IMR-90 (cell line): ENCODE measurements around the gene DPP6. TPM values are rescaled to one million over a fixed set of nuclear protein-coding genes. Genes with fewer than 3 reads are reported as not detected.

Source experiments
- ATAC-seq: fragments of 200-7000 bp; cut with Tn5 transposase; 2 replicates; pipeline ENCODE4 v1.9.1; 2020; ENCODE audit warnings: low read depth, mild to moderate bottlenecking, moderate library complexity
- BruUV-seq: library from RNA; stranded (reverse); fragments of 400-500 nt; replicated peaks from 2 replicates; lab custom pipeline; 2021; lab: Mats Ljungman, UMichigan
- CTCF ChIA-PET: fragments of 300-600 bp; formaldehyde crosslinking; extraction: SDS; loops from one replicate; lab custom pipeline; 2021; ENCODE audit warnings: antibody characterized with exemption; lab: Yijun Ruan, JAX
- POLR2A ChIA-PET: fragments of 300-600 bp; sonication (Branson Sonifier 250); formaldehyde crosslinking; loops from one replicate; lab custom pipeline; 2022; ENCODE audit warnings: antibody characterized with exemption; ENCODE audit not compliant: unreplicated experiment; lab: Charles Lee
- DNase-seq: peaks from one replicate; pipeline ENCODE4 v3.0.0; 2013
- H2AFZ ChIP-seq: replicated peaks from 2 replicates; pipeline ENCODE3; 2013; ENCODE audit warnings: low read length, mild to moderate bottlenecking; ENCODE audit not compliant: poor library complexity
- H2AK5ac ChIP-seq: 2 replicates; pipeline ENCODE4 v1.6.1; 2013; ENCODE audit warnings: low read depth, low read length, inconsistent platforms
- H2AK9ac ChIP-seq: replicated peaks from 2 replicates; pipeline ENCODE3; 2013; ENCODE audit warnings: mild to moderate bottlenecking, low read depth, low read length, moderate library complexity; ENCODE audit not compliant: poor library complexity
- H2BK120ac ChIP-seq: 2 replicates; pipeline ENCODE4 v1.6.1; 2013; ENCODE audit warnings: low read depth, low read length, inconsistent platforms
- H2BK15ac ChIP-seq: 3 replicates; pipeline ENCODE4 v1.6.1; 2013; ENCODE audit warnings: low read depth, low read length, inconsistent platforms
- H2BK20ac ChIP-seq: 2 replicates; pipeline ENCODE4 v1.6.1; 2013; ENCODE audit warnings: low read depth, mild to moderate bottlenecking, inconsistent platforms, low read length, moderate library complexity
- H2BK5ac ChIP-seq: 2 replicates; pipeline ENCODE4 v1.6.1; 2013; ENCODE audit warnings: mild to moderate bottlenecking, low read depth, low read length, inconsistent platforms; ENCODE audit not compliant: poor library complexity, severe bottlenecking
- H3K14ac ChIP-seq: replicated peaks from 2 replicates; pipeline ENCODE4 v1.6.1; 2013; ENCODE audit warnings: low read depth, low read length, inconsistent platforms
- H3K18ac ChIP-seq: 2 replicates; pipeline ENCODE4 v1.6.1; 2013; ENCODE audit warnings: low read depth, low read length, control low read depth
- H3K23ac ChIP-seq: 2 replicates; pipeline ENCODE4 v1.6.1; 2013; ENCODE audit warnings: low read depth, low read length, inconsistent platforms
- H3K27ac ChIP-seq: 2 replicates; pipeline ENCODE4 v1.5.1; 2013; ENCODE audit warnings: mild to moderate bottlenecking, control low read depth, low read length; ENCODE audit not compliant: insufficient read depth
- H3K27me3 ChIP-seq: 2 replicates; pipeline ENCODE4 v1.6.1; 2013; ENCODE audit warnings: low read length; ENCODE audit not compliant: control insufficient read depth, insufficient read depth
- H3K36me3 ChIP-seq: 2 replicates; pipeline ENCODE4 v1.6.1; 2013; ENCODE audit warnings: low read length, mixed read lengths; ENCODE audit not compliant: control insufficient read depth, insufficient read depth
- H3K4ac ChIP-seq: 2 replicates; pipeline ENCODE4 v1.6.1; 2013; ENCODE audit warnings: low read depth, low read length, inconsistent platforms
- H3K4me1 ChIP-seq: 2 replicates; pipeline ENCODE4 v1.6.1; 2013; ENCODE audit warnings: low read length, mixed read lengths; ENCODE audit not compliant: control insufficient read depth, insufficient read depth
- H3K4me2 ChIP-seq: 2 replicates; pipeline ENCODE4 v1.6.1; 2013; ENCODE audit warnings: low read depth, mild to moderate bottlenecking, control low read depth, low read length, moderate library complexity
- H3K4me3 ChIP-seq: 2 replicates; pipeline ENCODE4 v1.5.1; 2013; ENCODE audit warnings: low read depth, mild to moderate bottlenecking, control low read depth, low read length, moderate library complexity; ENCODE audit not compliant: insufficient read depth
- H3K56ac ChIP-seq: 2 replicates; pipeline ENCODE4 v1.6.1; 2013; ENCODE audit warnings: low read length, inconsistent platforms; ENCODE audit not compliant: insufficient read depth; ENCODE audit errors: extremely low read depth
- H3K79me1 ChIP-seq, 2 experiments: 2 replicates each; pipeline ENCODE4 v1.6.1; 2013; ENCODE audit warnings: low read length in 2 of 2, inconsistent platforms in 1 of 2, low read depth in 1 of 2
- H3K9ac ChIP-seq: 2 replicates; pipeline ENCODE4 v1.6.1; 2013; ENCODE audit warnings: low read depth, low read length, control low read depth
- H3K9me1 ChIP-seq: 2 replicates; pipeline ENCODE4 v1.6.1; 2013; ENCODE audit warnings: low read length, inconsistent platforms; ENCODE audit not compliant: insufficient read depth
- H3K9me3 ChIP-seq: 2 replicates; pipeline ENCODE4 v1.6.1; 2013; ENCODE audit warnings: low read length; ENCODE audit not compliant: control insufficient read depth, insufficient read depth
- H4K20me1 ChIP-seq: 2 replicates; pipeline ENCODE4 v1.6.1; 2013; ENCODE audit warnings: low read length, inconsistent platforms; ENCODE audit not compliant: insufficient read depth
- H4K5ac ChIP-seq: 2 replicates; pipeline ENCODE4 v1.6.1; 2013; ENCODE audit warnings: mild to moderate bottlenecking, low read depth, low read length, control low read depth
- H4K8ac ChIP-seq, 2 experiments: 2 replicates each; pipeline ENCODE4 v1.6.1; 2013; ENCODE audit warnings: low read depth in 2 of 2, low read length in 2 of 2, control low read depth in 1 of 2, inconsistent platforms in 1 of 2
- H4K91ac ChIP-seq: 2 replicates; pipeline ENCODE4 v1.6.1; 2013; ENCODE audit warnings: low read depth, low read length, inconsistent platforms; ENCODE audit not compliant: insufficient read depth
- BHLHE40 ChIP-seq: fragments of 150-350 bp; IDR thresholded peaks from 2 replicates; pipeline ENCODE4 v1.6.1; 2016; ENCODE audit warnings: mild to moderate bottlenecking, low read depth, low read length
- CEBPB ChIP-seq: IDR thresholded peaks from 2 replicates; pipeline ENCODE4 v1.6.1; 2012; ENCODE audit warnings: low read depth, low read length, improper control_type of control experiment
- CHD1 ChIP-seq: IDR thresholded peaks from 2 replicates; pipeline ENCODE4 v1.6.1; 2012; ENCODE audit warnings: low read depth, low read length, improper control_type of control experiment
- FOS ChIP-seq: fragments of 150-350 bp; IDR thresholded peaks from 2 replicates; pipeline ENCODE4 v1.6.1; 2016; ENCODE audit warnings: low read depth, low read length
- MAFK ChIP-seq: IDR thresholded peaks from 2 replicates; pipeline ENCODE4 v1.6.1; 2012; ENCODE audit warnings: low read depth, low read length, improper control_type of control experiment
- MAZ ChIP-seq: IDR thresholded peaks from 2 replicates; pipeline ENCODE4 v1.6.1; 2012; ENCODE audit warnings: low read depth, mild to moderate bottlenecking, low read length, improper control_type of control experiment, moderate library complexity, borderline replicate concordance
- MXI1 ChIP-seq: IDR thresholded peaks from 2 replicates; pipeline ENCODE4 v1.6.1; 2012; ENCODE audit warnings: low read depth, mild to moderate bottlenecking, low read length, moderate library complexity, borderline replicate concordance
- NFE2L2 ChIP-seq: fragments of 150-350 bp; IDR thresholded peaks from 2 replicates; pipeline ENCODE4 v1.6.1; 2016; ENCODE audit warnings: low read depth, mild to moderate bottlenecking, low read length
- POLR2A ChIP-seq: IDR thresholded peaks from 2 replicates; pipeline ENCODE4 v1.6.1; 2012; ENCODE audit warnings: mild to moderate bottlenecking, low read depth, low read length
- RAD21 ChIP-seq: IDR thresholded peaks from 2 replicates; pipeline ENCODE4 v1.6.1; 2012; ENCODE audit warnings: low read length, improper control_type of control experiment
- RCOR1 ChIP-seq: IDR thresholded peaks from 2 replicates; pipeline ENCODE4 v1.6.1; 2012; ENCODE audit warnings: mild to moderate bottlenecking, low read length, improper control_type of control experiment; ENCODE audit not compliant: insufficient replicate concordance
- RFX5 ChIP-seq: IDR thresholded peaks from 2 replicates; pipeline ENCODE4 v1.8.0; 2012; ENCODE audit warnings: low read depth, mild to moderate bottlenecking, low read length, moderate library complexity
- SMC3 ChIP-seq: fragments of 150-350 bp; IDR thresholded peaks from 2 replicates; pipeline ENCODE4 v1.6.1; 2016; ENCODE audit warnings: low read depth, mild to moderate bottlenecking, antibody characterized with exemption, low read length, moderate library complexity
- WGBS, 2 experiments: methylation state at CpG; one replicate each; pipeline versions ENCODE4 v1.1.5 to v1.1.7; 2013; ENCODE audit warnings: missing lambda C conversion rate in 2 of 2; ENCODE audit not compliant: insufficient read length in 1 of 2; ENCODE audit errors: extremely low coverage in 2 of 2; 5-methylcytosine and 5-hydroxymethylcytosine counted together
- dilution Hi-C: fragments of 300-500 bp; cut with HindIII; formaldehyde crosslinking; loops from one replicate; pipeline ENCODE4 v1.14.3; 2018; ENCODE audit warnings: low sequenced_read_pairs; ENCODE audit not compliant: unreplicated experiment
- in situ Hi-C: fragments of 300-500 bp; cut with MboI; formaldehyde crosslinking; loops from 3 replicates; pipeline ENCODE4 v1.14.3; 2019; ENCODE audit warnings: low sequenced_read_pairs, inconsistent platforms, mixed read lengths
- intact Hi-C: fragments of 100-400 bp; cut with micrococcal nuclease; formaldehyde crosslinking; loops from 2 replicates; pipeline ENCODE4 v1.10.0; 2022
- polyA plus RNA-seq, 3 experiments: library from polyadenylated mRNA; depleted of rRNA; stranded (reverse); fragments of >200 nt; gene quantifications; 2 replicates each; pipeline ENCODE4 v1.2.3, GENCODE V29; 2012; ENCODE audit warnings: low replicate concordance in 1 of 3
- total RNA-seq: library from RNA; depleted of rRNA; stranded (reverse); fragments of >200 nt; gene quantifications from 2 replicates; pipeline ENCODE4 v1.2.3, GENCODE V29; 2012
- TF ChIP-seq, protein P1 (sequence below): conservative IDR thresholded peaks from 2 replicates; pipeline ENCODE4 v1.5.1; 2012; ENCODE audit warnings: mild to moderate bottlenecking, low read depth, low read length, improper control_type of control experiment
- TF ChIP-seq, protein P2 (sequence below): fragments of 150-350 bp; IDR thresholded peaks from 2 replicates; pipeline ENCODE4 v1.6.1; 2016; ENCODE audit warnings: low read depth, mild to moderate bottlenecking, low read length, moderate library complexity, borderline replicate concordance
- TF ChIP-seq, protein P3 (sequence below): fragments of 150-350 bp; IDR thresholded peaks from 2 replicates; pipeline ENCODE4 v1.6.1; 2017; ENCODE audit warnings: mild to moderate bottlenecking, antibody characterized with exemption, low read length, low read depth

Gene DPP6
- total and polyA plus RNA-seq, 2 of the 4 experiments (the other 2 are of a cell fraction) = not detected

DNA sequence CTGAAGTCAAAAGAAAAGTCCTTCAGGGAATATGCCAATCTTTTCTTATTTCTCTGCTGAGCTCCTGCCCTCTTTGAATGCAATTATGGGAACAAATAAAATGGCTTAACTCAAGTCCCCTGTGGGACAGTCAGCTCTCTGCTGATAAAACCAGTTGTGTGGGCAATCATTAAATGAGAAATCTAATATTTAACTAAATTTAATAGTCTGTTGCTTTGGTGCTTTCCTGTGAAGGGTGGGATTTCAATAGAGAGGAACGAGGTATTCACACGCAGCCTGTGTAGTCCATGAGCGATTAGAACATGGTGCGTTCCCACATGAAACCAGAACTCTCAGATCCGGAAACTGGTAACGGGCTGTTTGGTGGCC is 812.3 kb downstream of the DPP6 start:
- Histone ChIP-seq H3K9me1 (no peaks in the 10 kb centered on the region), H3K23ac (no peak overlapping the region), H4K5ac (no peak overlapping the region), H3K79me1 (no peaks in the 10 kb centered on the region), H2BK20ac (no peak overlapping the region), H3K27me3 (no peaks in the 10 kb centered on the region), H3K9ac (no peak overlapping the region), H3K9me3 (peaks cover 42% of the 10 kb centered on the region), H2AK9ac (no peak overlapping the region), H4K91ac (no peak overlapping the region), H3K18ac (no peak overlapping the region), H2AFZ (no peak overlapping the region), H3K56ac (no peak overlapping the region), H4K8ac (no peak overlapping the region), H3K4ac (no peak overlapping the region), H4K20me1 (no peaks in the 10 kb centered on the region), H2BK15ac (no peak overlapping the region), H3K4me2 (no peak overlapping the region), H3K4me1 (no peaks in the 10 kb centered on the region), H2BK120ac (no peak overlapping the region), H3K14ac (no peak overlapping the region), H2AK5ac (no peak overlapping the region), H3K4me3 (no peak overlapping the region), H3K36me3 (no peaks in the 10 kb centered on the region), H3K27ac (no peak overlapping the region), H2BK5ac (no peak overlapping the region)
- 100% methylated on average over 2 of the region's 6 CpGs; no CpG with 5 or more reads in 1 of the 2 experiments for WGBS, 2 experiments
- BruUV-seq = no TSS peak
- ATAC-seq (no peak), DNase-seq (no peak)
- dilution Hi-C loops (no loop called here), in situ Hi-C loops (no loop called here), intact Hi-C loops (no loop called here)
- no peak for TF ChIP-seq CEBPB
- TF ChIP-seq RFX5 = no peak
- no peak for TF ChIP-seq CHD1
- no peak for TF ChIP-seq POLR2A
- no peak for TF ChIP-seq MXI1
- TF ChIP-seq SMC3 = no peak
- no peak for TF ChIP-seq FOS
- no peak for TF ChIP-seq RCOR1
- no peak for TF ChIP-seq MAZ
- no peak for TF ChIP-seq BHLHE40
- TF ChIP-seq, protein P1, sequence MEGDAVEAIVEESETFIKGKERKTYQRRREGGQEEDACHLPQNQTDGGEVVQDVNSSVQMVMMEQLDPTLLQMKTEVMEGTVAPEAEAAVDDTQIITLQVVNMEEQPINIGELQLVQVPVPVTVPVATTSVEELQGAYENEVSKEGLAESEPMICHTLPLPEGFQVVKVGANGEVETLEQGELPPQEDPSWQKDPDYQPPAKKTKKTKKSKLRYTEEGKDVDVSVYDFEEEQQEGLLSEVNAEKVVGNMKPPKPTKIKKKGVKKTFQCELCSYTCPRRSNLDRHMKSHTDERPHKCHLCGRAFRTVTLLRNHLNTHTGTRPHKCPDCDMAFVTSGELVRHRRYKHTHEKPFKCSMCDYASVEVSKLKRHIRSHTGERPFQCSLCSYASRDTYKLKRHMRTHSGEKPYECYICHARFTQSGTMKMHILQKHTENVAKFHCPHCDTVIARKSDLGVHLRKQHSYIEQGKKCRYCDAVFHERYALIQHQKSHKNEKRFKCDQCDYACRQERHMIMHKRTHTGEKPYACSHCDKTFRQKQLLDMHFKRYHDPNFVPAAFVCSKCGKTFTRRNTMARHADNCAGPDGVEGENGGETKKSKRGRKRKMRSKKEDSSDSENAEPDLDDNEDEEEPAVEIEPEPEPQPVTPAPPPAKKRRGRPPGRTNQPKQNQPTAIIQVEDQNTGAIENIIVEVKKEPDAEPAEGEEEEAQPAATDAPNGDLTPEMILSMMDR = no peak
- no peak for TF ChIP-seq RAD21
- TF ChIP-seq NFE2L2 = no peak
- TF ChIP-seq, protein P2, sequence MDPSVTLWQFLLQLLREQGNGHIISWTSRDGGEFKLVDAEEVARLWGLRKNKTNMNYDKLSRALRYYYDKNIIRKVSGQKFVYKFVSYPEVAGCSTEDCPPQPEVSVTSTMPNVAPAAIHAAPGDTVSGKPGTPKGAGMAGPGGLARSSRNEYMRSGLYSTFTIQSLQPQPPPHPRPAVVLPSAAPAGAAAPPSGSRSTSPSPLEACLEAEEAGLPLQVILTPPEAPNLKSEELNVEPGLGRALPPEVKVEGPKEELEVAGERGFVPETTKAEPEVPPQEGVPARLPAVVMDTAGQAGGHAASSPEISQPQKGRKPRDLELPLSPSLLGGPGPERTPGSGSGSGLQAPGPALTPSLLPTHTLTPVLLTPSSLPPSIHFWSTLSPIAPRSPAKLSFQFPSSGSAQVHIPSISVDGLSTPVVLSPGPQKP = no peak
- TF ChIP-seq, protein P3, sequence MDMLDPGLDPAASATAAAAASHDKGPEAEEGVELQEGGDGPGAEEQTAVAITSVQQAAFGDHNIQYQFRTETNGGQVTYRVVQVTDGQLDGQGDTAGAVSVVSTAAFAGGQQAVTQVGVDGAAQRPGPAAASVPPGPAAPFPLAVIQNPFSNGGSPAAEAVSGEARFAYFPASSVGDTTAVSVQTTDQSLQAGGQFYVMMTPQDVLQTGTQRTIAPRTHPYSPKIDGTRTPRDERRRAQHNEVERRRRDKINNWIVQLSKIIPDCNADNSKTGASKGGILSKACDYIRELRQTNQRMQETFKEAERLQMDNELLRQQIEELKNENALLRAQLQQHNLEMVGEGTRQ = no peak
- TF ChIP-seq MAFK = no peak
- CTCF ChIA-PET = no interaction called here
- POLR2A ChIA-PET = no interaction called here
